GM23338 (cell line): ENCODE measurements around the gene MFAP3L.

ENCODE experiments used
- ETS1 ChIP-seq: IDR thresholded peaks from 2 replicates; pipeline ENCODE4 v1.6.1; 2016; ENCODE audit warnings: antibody characterized with exemption
- EZH2phosphoT487 ChIP-seq: fragments of 200-600 bp; sonication (generic); IDR thresholded peaks from one replicate; pipeline ENCODE4 v1.8.1; 2018; ENCODE audit warnings: antibody characterized with exemption; ENCODE audit not compliant: unreplicated experiment
- POLR2AphosphoS5 ChIP-seq: IDR thresholded peaks from 2 replicates; pipeline ENCODE4 v1.6.1; 2016; ENCODE audit warnings: antibody characterized with exemption, low read depth
- REST ChIP-seq: IDR thresholded peaks from one replicate; pipeline ENCODE4 v1.6.1; 2018; ENCODE audit warnings: antibody characterized with exemption; ENCODE audit not compliant: unreplicated experiment
- TF ChIP-seq, protein P1 (sequence below), 2 experiments: fragments of 200-600 bp in 1 of 2; sonication (generic) in 1 of 2; conservative IDR thresholded peaks; 2 replicates each; pipeline versions ENCODE4 v1.5.1 to v1.6.1; 2016 to 2017; ENCODE audit warnings: antibody characterized with exemption in 2 of 2, low read depth in 2 of 2, mild to moderate bottlenecking in 2 of 2, moderate library complexity in 1 of 2

DNA sequence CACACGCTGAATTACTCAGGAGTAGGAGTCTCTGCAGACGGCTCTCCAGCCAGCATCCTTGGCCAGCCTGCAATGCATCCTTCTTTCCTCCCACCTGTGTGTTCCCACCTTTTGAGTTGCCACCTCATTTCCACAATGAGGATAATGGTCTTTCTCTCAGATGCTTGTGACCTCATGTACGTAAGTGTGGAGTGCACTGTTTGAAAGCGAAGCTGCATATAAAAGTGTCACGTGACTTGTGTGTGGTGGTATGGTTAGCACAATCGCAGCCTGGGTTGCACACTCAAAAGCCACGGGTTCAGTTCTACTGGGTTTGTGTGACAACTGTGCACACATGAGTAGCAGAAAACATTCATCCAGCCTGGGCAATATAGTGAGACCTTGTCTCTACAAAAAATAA is 12.0 kb upstream of the MFAP3L start:
- no peak for TF ChIP-seq REST
- TF ChIP-seq, protein P1, sequence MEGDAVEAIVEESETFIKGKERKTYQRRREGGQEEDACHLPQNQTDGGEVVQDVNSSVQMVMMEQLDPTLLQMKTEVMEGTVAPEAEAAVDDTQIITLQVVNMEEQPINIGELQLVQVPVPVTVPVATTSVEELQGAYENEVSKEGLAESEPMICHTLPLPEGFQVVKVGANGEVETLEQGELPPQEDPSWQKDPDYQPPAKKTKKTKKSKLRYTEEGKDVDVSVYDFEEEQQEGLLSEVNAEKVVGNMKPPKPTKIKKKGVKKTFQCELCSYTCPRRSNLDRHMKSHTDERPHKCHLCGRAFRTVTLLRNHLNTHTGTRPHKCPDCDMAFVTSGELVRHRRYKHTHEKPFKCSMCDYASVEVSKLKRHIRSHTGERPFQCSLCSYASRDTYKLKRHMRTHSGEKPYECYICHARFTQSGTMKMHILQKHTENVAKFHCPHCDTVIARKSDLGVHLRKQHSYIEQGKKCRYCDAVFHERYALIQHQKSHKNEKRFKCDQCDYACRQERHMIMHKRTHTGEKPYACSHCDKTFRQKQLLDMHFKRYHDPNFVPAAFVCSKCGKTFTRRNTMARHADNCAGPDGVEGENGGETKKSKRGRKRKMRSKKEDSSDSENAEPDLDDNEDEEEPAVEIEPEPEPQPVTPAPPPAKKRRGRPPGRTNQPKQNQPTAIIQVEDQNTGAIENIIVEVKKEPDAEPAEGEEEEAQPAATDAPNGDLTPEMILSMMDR (conservative IDR thresholded peaks at IDR 0.05; ENCODE audit: low read depth in 2 of 2), result no peak
- no peak for TF ChIP-seq POLR2AphosphoS5
- no peak for TF ChIP-seq ETS1
- TF ChIP-seq EZH2phosphoT487, result no peak
